ENCODE results near the gene DMD. TPM values are rescaled to one million over a fixed set of nuclear protein-coding genes. Genes with fewer than 3 reads are reported as not detected.

DMD gene
- total and polyA plus RNA-seq, 2 donors: 48.8 to 257 TPM

DNA sequence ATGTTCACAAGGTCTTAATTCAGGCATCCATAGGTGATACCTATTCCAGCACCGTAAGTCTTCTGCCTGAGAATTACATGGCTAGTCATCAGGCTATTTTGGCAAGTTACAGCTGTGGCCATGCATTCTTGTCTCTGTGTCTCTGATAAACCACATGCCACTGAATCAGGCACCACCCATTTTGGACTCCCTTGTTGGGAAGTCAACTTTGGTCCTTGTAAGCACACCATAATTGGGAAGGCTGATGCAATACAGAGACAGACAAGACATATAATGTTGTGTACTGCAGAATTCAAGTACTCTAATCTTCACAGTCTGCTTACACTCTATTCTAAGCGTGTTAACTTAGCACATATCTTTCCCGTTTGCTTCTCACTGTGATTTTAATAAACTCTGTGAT lies 1655.8 kb downstream of the DMD start:
- 88% methylated on average over 3 of the region's 3 CpGs for WGBS
- no peaks in the 10 kb centered on the region for H3K4me1 ChIP-seq (ENCODE audit: insufficient read depth)

DNA sequence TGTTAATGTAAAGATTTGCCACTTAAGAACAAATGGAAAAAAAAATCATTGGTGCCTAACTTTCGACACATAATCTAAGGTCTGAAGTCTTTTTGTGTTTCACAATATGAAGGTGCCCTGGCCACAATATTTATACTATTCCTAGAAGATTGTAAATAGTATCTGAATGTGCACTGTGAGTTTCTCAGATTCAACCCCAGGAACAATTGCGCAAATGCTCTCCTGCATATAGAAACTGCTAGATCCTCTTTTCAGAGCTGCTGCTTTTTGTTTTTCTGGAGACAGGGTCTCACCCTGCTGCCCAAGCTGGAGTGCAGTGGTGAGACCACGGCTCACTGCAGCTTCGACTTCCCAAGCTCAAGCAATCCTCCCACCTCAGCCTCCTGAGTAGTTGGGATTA lies 1659.4 kb downstream of the DMD start:
- Histone ChIP-seq H3K4me1 (ENCODE audit: insufficient read depth) (no peaks in the 10 kb centered on the region), H3K4me3 (ENCODE audit: low read depth, low read length) (no peak overlapping the region), H3K36me3 (ENCODE audit: insufficient read depth) (no peaks in the 10 kb centered on the region), H3K27ac (ENCODE audit: low read depth) (no peak overlapping the region)
- DNase-seq (ENCODE audit: extremely low spot score): no peak
- WGBS: 95% methylated on average over 4 of the region's 4 CpGs

More for the DNA sequence above, 1655.8 kb downstream of the DMD start:
- Histone ChIP-seq H3K27ac (ENCODE audit: low read depth) (no peak overlapping the region), H3K4me3 (ENCODE audit: low read depth, low read length) (no peak overlapping the region), H3K36me3 (ENCODE audit: insufficient read depth) (no peaks in the 10 kb centered on the region)
- DNase-seq (ENCODE audit: extremely low spot score): no peak

DNA sequence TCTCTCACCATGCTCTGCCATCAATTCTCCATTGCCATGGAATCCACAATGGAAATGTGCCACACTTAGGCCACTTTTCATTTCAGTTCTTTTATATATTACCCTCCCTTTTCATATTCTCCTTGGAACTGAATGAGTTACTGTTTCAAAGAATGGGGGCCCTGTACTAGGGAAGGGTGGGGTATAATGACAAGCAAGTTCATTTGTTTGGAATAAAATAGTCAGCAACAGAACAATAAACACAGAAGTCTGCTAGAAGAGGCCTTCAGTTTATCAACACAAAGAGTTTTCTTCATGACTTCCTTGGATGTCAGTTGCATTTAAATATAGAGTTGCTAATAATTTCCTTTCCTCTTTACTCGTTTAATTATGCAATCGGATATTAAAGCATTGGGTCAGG lies 1661.2 kb downstream of the DMD start:
- WGBS: 84% methylated on average over 2 of the region's 2 CpGs
- DNase-seq (ENCODE audit: extremely low spot score): no peak
- Histone ChIP-seq H3K4me3 (ENCODE audit: low read depth, low read length) (no peak overlapping the region), H3K4me1 (ENCODE audit: insufficient read depth) (no peaks in the 10 kb centered on the region), H3K27ac (ENCODE audit: low read depth) (no peak overlapping the region), H3K36me3 (ENCODE audit: insufficient read depth) (no peaks in the 10 kb centered on the region)

DNA sequence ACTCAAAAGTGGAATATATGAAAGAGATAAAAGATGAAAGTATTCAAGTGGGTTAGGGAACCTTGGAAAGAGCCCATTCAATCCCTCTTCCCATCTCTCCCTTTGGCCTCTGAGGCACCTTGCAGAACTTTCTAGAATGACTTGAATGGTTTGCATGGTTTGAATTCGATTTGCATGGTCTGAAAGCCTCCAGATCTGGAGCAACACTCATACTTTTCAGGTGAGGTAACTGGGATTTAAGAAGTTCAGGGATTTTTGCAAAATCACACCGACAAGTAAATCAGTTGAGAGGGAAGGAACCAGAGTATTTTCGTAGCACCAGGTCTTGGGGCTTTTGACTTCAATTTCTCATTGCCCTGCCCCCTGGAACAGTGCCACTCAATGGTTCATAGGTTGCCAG lies 1663.5 kb downstream of the DMD start:
- 82% methylated on average over 3 of the region's 3 CpGs for WGBS

DNA sequence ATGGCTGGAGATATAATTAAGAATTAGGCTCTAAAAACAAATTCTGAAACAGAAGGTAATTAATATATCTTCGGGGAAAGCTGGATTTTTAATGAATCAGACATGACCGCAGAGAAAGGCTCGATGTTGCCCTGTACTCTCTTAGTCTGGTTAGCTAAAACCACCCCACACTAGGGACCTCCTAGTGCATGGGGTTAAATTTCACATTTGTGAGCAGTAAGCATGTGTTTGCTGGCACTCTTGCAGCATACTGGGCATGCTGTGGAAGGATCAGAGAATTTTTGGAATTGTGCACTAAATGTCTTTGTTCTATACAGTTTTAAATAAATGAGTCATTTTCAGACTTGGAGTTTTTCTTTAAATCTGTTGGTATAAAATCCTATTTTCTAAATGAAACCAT lies 1663.9 kb downstream of the DMD start:
- H3K4me3 ChIP-seq (ENCODE audit: low read depth, low read length): no peak overlapping the region
- no peak for DNase-seq (ENCODE audit: extremely low spot score)
- no peaks in the 10 kb centered on the region for H3K4me1 ChIP-seq (ENCODE audit: insufficient read depth)
- WGBS: 96% methylated on average over 3 of the region's 3 CpGs
- H3K36me3 ChIP-seq (ENCODE audit: insufficient read depth): no peaks in the 10 kb centered on the region
- H3K27ac ChIP-seq (ENCODE audit: low read depth): no peak overlapping the region

More for the DNA sequence above, 1663.5 kb downstream of the DMD start:
- DNase-seq (ENCODE audit: extremely low spot score): no peak
- no peaks in the 10 kb centered on the region for H3K4me1 ChIP-seq (ENCODE audit: insufficient read depth)
- no peak overlapping the region for H3K27ac ChIP-seq (ENCODE audit: low read depth)
- H3K4me3 ChIP-seq (ENCODE audit: low read depth, low read length): no peak overlapping the region
- no peaks in the 10 kb centered on the region for H3K36me3 ChIP-seq (ENCODE audit: insufficient read depth)

DNA sequence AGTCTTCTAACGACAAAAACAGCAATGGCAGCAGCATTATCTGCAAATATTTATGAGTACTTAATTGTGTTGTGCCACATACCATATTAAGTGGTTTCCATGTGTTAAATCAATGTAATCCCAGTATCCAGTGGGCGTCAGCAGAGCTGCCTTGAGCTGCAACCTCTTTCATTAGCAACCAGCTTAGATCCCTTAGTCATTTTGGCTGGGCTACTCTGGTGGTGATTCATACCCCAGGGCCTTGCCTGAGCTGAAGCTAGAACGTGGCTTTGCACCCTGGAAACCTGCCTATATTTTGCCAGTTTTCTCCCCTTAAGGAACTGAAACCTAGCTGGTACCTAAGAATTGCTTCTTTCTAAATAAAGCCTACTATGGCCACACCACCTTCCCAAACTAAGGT lies 1665.2 kb downstream of the DMD start:
- DNase-seq (ENCODE audit: extremely low spot score): no peak
- Histone ChIP-seq H3K4me3 (ENCODE audit: low read depth, low read length) (no peak overlapping the region), H3K4me1 (ENCODE audit: insufficient read depth) (no peaks in the 10 kb centered on the region), H3K27ac (ENCODE audit: low read depth) (no peak overlapping the region), H3K36me3 (ENCODE audit: insufficient read depth) (no peaks in the 10 kb centered on the region)
- WGBS: 69% methylated on average over 3 of the region's 3 CpGs

DNA sequence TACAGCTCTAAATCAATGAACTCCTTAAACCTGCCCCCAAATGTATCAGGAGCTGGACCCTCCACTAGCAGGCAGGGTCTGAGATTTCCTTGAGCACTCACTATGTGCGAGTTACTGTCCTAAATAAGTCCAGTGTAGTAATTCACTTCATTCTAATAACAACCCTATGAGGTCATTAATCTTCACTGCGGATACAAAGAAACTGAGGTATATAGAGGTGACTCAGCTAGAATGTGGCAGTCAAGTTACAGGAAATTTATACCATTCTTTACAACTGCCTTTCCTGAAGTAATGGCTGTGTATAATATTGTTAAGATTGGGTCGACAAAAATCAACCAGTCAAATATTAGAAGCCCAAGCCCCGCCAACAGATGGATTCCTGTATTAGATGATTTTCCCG lies 1665.6 kb downstream of the DMD start:
- H3K36me3 ChIP-seq (ENCODE audit: insufficient read depth): no peaks in the 10 kb centered on the region
- no peak for DNase-seq (ENCODE audit: extremely low spot score)
- 96% methylated on average over 5 of the region's 5 CpGs for WGBS
- H3K27ac ChIP-seq (ENCODE audit: low read depth): no peak overlapping the region
- H3K4me1 ChIP-seq (ENCODE audit: insufficient read depth): no peaks in the 10 kb centered on the region
- H3K4me3 ChIP-seq (ENCODE audit: low read depth, low read length): no peak overlapping the region

DNA sequence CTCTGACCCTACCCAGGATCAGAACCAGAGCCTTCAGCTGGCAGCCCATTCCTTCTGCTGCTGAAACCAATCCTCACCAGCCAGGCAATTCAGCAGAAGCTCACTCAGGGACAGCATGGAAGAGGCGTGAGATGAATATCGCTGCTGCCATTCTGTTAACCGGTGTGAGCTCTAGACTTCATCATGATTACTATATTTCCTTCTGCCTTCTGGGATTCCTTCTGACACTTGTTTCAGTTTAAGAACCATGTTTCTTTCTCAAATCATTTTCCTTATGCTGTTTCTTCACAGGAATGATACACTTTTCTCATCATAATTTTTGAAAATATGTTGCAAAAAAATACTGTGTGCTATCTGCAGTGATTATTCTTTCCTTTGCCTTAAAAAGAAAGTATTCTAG lies 1666.2 kb downstream of the DMD start:
- 96% methylated on average over 3 of the region's 3 CpGs for WGBS
- Histone ChIP-seq H3K36me3 (ENCODE audit: insufficient read depth) (no peaks in the 10 kb centered on the region), H3K4me3 (ENCODE audit: low read depth, low read length) (no peak overlapping the region)

DNA sequence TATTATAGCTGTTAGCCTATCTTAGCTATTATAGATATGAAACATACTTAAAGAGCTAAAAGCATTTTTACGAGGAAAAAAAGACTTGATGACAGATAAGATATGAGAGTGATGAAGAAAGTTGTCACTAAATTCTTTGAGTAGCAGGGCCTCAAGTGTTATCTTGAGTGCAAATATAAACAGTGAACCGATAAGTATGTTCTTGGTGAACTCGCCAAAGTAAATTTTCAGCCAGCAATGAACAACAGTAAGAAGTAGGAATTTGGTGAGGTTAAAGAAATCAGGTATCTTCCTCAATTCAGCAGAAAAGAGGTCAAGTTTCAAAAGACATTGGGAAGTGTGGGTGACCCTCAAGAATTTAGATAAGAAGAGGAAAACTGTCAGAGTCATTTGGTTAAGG lies 1667.7 kb downstream of the DMD start:
- Histone ChIP-seq H3K4me3 (ENCODE audit: low read depth, low read length) (no peak overlapping the region), H3K4me1 (ENCODE audit: insufficient read depth) (no peaks in the 10 kb centered on the region), H3K36me3 (ENCODE audit: insufficient read depth) (no peaks in the 10 kb centered on the region), H3K27ac (ENCODE audit: low read depth) (no peak overlapping the region)
- 34% methylated on average over 3 of the region's 3 CpGs for WGBS
- no peak for DNase-seq (ENCODE audit: extremely low spot score)

More for the DNA sequence above, 1666.2 kb downstream of the DMD start:
- no peaks in the 10 kb centered on the region for H3K4me1 ChIP-seq (ENCODE audit: insufficient read depth)
- H3K27ac ChIP-seq (ENCODE audit: low read depth): no peak overlapping the region
- DNase-seq (ENCODE audit: extremely low spot score): no peak

DNA sequence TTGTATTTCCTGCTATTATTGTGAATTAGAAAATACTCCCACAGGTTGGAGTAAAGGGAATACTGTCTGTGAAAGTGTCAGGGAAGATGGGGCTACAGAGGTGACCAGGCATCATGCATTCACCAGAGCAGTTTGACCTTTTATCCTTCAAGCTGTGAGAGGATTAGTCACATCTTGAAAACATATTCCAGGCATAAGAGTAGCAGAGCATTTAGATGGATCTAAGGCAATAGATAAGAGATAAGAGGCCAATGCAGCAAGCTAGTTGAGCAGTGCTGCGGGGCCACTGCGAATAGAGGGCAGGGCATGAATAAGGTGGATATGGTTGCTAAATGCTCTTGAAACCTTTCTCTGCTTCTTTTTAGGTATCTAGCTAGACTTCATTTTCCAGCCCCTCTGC lies 1668.8 kb downstream of the DMD start:
- Histone ChIP-seq H3K4me1 (ENCODE audit: insufficient read depth) (no peaks in the 10 kb centered on the region), H3K36me3 (ENCODE audit: insufficient read depth) (no peaks in the 10 kb centered on the region), H3K27ac (ENCODE audit: low read depth) (no peak overlapping the region), H3K4me3 (ENCODE audit: low read depth, low read length) (no peak overlapping the region)
- 83% methylated on average over 2 of the region's 2 CpGs for WGBS
- no peak for DNase-seq (ENCODE audit: extremely low spot score)

DNA sequence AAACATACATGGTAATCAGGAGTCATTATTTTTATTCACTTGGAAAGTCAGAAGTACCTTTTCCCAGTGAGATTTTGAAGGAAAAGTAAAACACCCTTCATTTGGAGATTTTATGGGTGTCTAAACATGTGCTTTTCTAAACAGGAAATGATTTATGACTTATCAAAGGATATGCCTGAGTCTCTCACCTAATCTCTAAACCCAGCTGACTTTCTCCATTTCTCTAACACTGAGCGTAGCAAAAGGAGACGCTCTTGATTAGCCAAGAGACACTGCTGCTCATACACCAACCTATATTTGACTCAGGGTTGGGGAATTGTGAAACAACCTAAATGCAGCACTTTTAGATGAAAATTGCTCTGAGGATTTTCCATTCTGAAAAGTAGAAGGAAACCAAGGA lies 1671.0 kb downstream of the DMD start:
- 84% methylated on average over 2 of the region's 2 CpGs for WGBS
- Histone ChIP-seq H3K4me3 (ENCODE audit: low read depth, low read length) (no peak overlapping the region), H3K4me1 (ENCODE audit: insufficient read depth) (no peaks in the 10 kb centered on the region), H3K27ac (ENCODE audit: low read depth) (no peak overlapping the region), H3K36me3 (ENCODE audit: insufficient read depth) (no peaks in the 10 kb centered on the region)
- DNase-seq (ENCODE audit: extremely low spot score): no peak

DNA sequence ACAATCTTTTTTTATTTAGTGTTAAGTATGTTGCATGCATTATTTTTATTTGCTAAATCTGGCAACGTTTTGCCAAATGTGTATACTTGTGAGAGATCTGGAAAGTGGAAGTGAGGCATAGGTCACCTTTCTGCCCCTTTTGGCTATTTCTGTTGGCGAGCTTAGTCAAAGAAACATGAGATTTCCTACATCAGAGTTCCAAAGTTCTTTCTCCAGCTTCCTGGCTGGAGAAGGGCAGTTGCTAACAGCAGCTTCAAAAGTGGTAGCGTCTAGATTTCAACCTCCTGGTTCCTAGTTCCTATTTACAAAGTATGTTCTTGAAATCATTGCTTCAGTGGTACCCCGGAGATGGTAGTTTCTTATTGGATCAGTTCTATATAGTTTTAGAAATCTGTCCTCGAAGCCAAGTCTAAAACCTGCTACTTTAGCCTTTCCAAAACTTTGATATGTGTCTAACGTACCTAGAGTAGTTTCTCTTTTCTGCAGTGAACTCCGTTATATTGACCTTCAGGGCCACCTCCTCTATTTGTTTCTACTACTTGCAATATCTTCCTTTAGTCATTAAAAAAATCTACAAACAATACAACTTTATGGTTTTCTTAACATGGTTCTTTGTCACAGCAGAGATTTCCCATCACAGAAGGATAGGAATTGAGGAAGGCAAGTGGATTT lies 1683.8 kb downstream of the DMD start:
- WGBS: 88% methylated on average over 7 of the region's 7 CpGs
- Histone ChIP-seq H3K27ac (ENCODE audit: low read depth) (no peak overlapping the region), H3K4me1 (ENCODE audit: insufficient read depth) (no peaks in the 10 kb centered on the region), H3K36me3 (ENCODE audit: insufficient read depth) (no peaks in the 10 kb centered on the region), H3K4me3 (ENCODE audit: low read depth, low read length) (no peak overlapping the region)
- DNase-seq (ENCODE audit: extremely low spot score): no peak

DNA sequence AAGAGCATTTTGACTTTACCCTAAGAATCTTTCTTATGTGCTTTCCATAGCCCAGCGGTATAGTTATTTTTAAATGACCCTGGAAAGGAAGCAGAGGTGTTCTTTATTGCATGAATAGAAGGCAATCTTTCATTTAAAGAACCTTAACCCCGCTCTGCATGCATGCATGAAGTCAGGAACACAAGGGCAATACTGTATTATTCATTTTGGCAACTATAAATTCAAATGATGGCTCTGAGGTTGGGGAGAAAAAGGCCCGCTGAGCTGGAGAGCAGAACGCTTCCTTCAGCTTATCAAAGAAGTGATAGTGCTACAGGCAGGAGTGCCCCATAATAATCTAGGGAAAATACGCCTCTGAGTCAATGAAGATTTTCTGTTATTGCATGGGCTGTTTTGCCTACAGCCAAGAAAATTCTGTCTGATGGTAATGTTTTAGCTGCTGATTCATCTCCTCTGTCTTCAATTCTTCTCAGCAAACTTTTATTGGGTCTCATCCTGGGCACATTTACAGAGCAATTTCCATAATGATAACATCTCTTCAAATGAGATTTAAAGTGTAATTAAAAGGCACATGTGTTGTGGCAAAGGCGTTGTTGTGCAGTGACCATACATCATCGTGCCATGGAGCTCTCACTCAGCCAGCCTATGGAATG lies 1687.3 kb downstream of the DMD start:
- H3K36me3 ChIP-seq (ENCODE audit: insufficient read depth): no peaks in the 10 kb centered on the region
- no peak overlapping the region for H3K27ac ChIP-seq (ENCODE audit: low read depth)
- H3K4me3 ChIP-seq (ENCODE audit: low read depth, low read length): no peak overlapping the region
- no peak for DNase-seq (ENCODE audit: extremely low spot score)
- WGBS: 56% methylated on average over 7 of the region's 7 CpGs
- no peaks in the 10 kb centered on the region for H3K4me1 ChIP-seq (ENCODE audit: insufficient read depth)

DNA sequence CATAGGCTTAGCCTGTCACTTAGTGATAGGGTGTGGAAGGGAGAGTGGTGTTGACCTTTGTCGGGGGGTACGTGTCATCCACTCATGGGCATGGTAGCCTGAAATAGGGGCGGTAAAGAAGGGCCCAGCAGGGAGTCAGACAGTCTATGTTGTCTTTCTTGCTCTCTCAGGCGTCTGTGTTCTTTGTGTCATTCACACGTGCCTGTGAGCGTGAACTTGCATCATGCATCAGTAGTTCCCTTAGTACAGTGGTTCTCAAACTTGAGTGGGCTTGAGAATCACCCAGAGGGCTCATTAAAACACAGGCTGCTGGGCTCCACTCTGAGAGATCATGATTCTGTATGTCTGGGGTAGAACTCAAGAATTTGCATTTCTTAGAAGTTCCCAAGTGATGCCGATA lies 1688.6 kb downstream of the DMD start:
- Histone ChIP-seq H3K4me3 (ENCODE audit: low read depth, low read length) (no peak overlapping the region), H3K36me3 (ENCODE audit: insufficient read depth) (no peaks in the 10 kb centered on the region), H3K4me1 (ENCODE audit: insufficient read depth) (no peaks in the 10 kb centered on the region), H3K27ac (ENCODE audit: low read depth) (no peak overlapping the region)
- DNase-seq (ENCODE audit: extremely low spot score): no peak
- WGBS: 95% methylated on average over 7 of the region's 7 CpGs

All from urinary bladder (tissue), 4 donors.